ENCODE results near the gene SLC26A1. TPM values are rescaled to one million over a fixed set of nuclear protein-coding genes. Genes with fewer than 3 reads are reported as not detected.
"Not testable (repeated sequence)": the region's sequence is repeated elsewhere in the genome, so short reads cannot be mapped to it uniquely, and the experiment has no call there.

Gene SLC26A1
- total RNA-seq, 2 experiments from 2014 or later: 0.30 TPM; not detected in 1

GRCh38 chr4:945274-946102 is 47.7 kb downstream of the SLC26A1 start:
- TF ChIP-seq CTCF (conservative IDR thresholded peaks at IDR 0.05; ENCODE audit: low read length): no peak
- TF ChIP-seq EZH2phosphoT487 (IDR thresholded peaks at IDR 0.05; ENCODE audit: borderline replicate concordance, low read depth, low read length): no peak
- Histone ChIP-seq H3K4me3 (ENCODE audit: low read depth, low read length, poor library complexity, severe bottlenecking) (no peak overlapping the region), H4K20me1 (ENCODE audit: insufficient read depth, low read length) (no peaks in the 10 kb centered on the region), H3K4me2 (ENCODE audit: low read length) (no peak overlapping the region), H3K4me1 (ENCODE audit: insufficient read depth, low read length, poor library complexity, severe bottlenecking) (no peaks in the 10 kb centered on the region), H3K9me3 (ENCODE audit: low read length) (no peaks in the 10 kb centered on the region), H3K79me2 (ENCODE audit: insufficient read depth, low read depth, low read length) (no peaks in the 10 kb centered on the region), H3K36me3 (ENCODE audit: insufficient read depth, low read length) (no peaks in the 10 kb centered on the region), H3K9me2 (ENCODE audit: insufficient read depth, low read length) (no peaks in the 10 kb centered on the region), H3K27ac (ENCODE audit: low read depth, low read length, poor library complexity, severe bottlenecking) (no peak overlapping the region), H2AFZ (ENCODE audit: low read length) (no peak overlapping the region)
- CTCF ChIA-PET (ENCODE audit: unreplicated experiment): no interaction called here
- no TSS peak for BruUV-seq (replicated peaks)
- DNase-seq (ENCODE audit: low spot score): no peak
- POLR2A ChIA-PET: no interaction called here
- intact Hi-C loops (cut with micrococcal nuclease; ENCODE audit: unreplicated experiment): no loop called here

- H3K9me2 ChIP-seq (ENCODE audit: insufficient read depth, low read length); H3K27ac ChIP-seq (ENCODE audit: low read depth, low read length, poor library complexity, severe bottlenecking); H3K9me3 ChIP-seq (ENCODE audit: low read length); H3K79me2 ChIP-seq (ENCODE audit: insufficient read depth, low read depth, low read length); H3K4me2 ChIP-seq (ENCODE audit: low read length); CTCF ChIA-PET (ENCODE audit: unreplicated experiment); POLR2A ChIA-PET; H2AFZ ChIP-seq (ENCODE audit: low read length); H4K20me1 ChIP-seq (ENCODE audit: insufficient read depth, low read length); BruUV-seq (replicated peaks); H3K36me3 ChIP-seq (ENCODE audit: insufficient read depth, low read length); DNase-seq (ENCODE audit: low spot score); H3K4me3 ChIP-seq (ENCODE audit: low read depth, low read length, poor library complexity, severe bottlenecking): not testable (repeated sequence)
- H3K4me1 ChIP-seq (ENCODE audit: insufficient read depth, low read length, poor library complexity, severe bottlenecking): peaks cover 25% of the 10 kb centered on the region
- intact Hi-C loops (cut with micrococcal nuclease; ENCODE audit: unreplicated experiment): loop anchor here (5.0 kb wide), 1 partner anchor 33 kb away; the partner anchor contains the start of gene DGKQ
Measured at GRCh38 chr4:939508-939907, 53.7 kb downstream of the SLC26A1 start.

Other genes with a start within 250 kb of the SLC26A1 start
- gene CPLX1, start 167.3 kb downstream of the SLC26A1 start, total RNA-seq (2014; rRNA removed; shearing (Covaris generic)): 0.25 and 0.57 TPM in 2 replicates
- gene CPLX1, start 167.3 kb downstream of the SLC26A1 start, total RNA-seq (2022): 0.21 and 0.28 TPM in 2 replicates
- 77.5 and 86.1 TPM in 2 replicates for gene GAK, start 61.1 kb downstream of the SLC26A1 start, total RNA-seq (2014; rRNA removed; shearing (Covaris generic))
- gene GAK, start 61.1 kb downstream of the SLC26A1 start, total RNA-seq (2022): 107 and 111 TPM in 2 replicates
- 7.1 and 12.5 TPM in 2 replicates for gene TMEM175, start 60.9 kb downstream of the SLC26A1 start, total RNA-seq (2014; rRNA removed; shearing (Covaris generic))
- 31.9 and 33.1 TPM in 2 replicates for gene TMEM175, start 60.9 kb downstream of the SLC26A1 start, total RNA-seq (2022)
- gene DGKQ, start 19.8 kb downstream of the SLC26A1 start, total RNA-seq (2014; rRNA removed; shearing (Covaris generic)): 8.6 and 11.3 TPM in 2 replicates
- 13.0 and 15.2 TPM in 2 replicates for gene DGKQ, start 19.8 kb downstream of the SLC26A1 start, total RNA-seq (2022)
- gene IDUA, start 6.4 kb downstream of the SLC26A1 start, total RNA-seq (2014; rRNA removed; shearing (Covaris generic)): 9.3 and 15.7 TPM in 2 replicates
- 10.4 and 12.3 TPM in 2 replicates for gene IDUA, start 6.4 kb downstream of the SLC26A1 start, total RNA-seq (2022)
- gene FGFRL1, start 18.2 kb upstream of the SLC26A1 start, total RNA-seq (2014; rRNA removed; shearing (Covaris generic)): 1.4 and 1.8 TPM in 2 replicates
- gene FGFRL1, start 18.2 kb upstream of the SLC26A1 start, total RNA-seq (2022): 2.7 and 3.1 TPM in 2 replicates
- not detected in 2 replicates for gene RNF212, start 120.2 kb upstream of the SLC26A1 start, total RNA-seq (2014; rRNA removed; shearing (Covaris generic))
- not detected in 2 replicates for gene RNF212, start 120.2 kb upstream of the SLC26A1 start, total RNA-seq (2022)
- gene SPON2, start 179.2 kb upstream of the SLC26A1 start, total RNA-seq (2014; rRNA removed; shearing (Covaris generic)): 4.7 and 8.4 TPM in 2 replicates
- gene SPON2, start 179.2 kb upstream of the SLC26A1 start, total RNA-seq (2022): 33.3 and 35.3 TPM in 2 replicates

Measured in OCI-LY7 (cell line).